Amniotic stem cell (primary cell): ENCODE measurements around the gene MYOM1.

Experiments
- DNase-seq: peaks from one replicate; lab custom pipeline; 2025; lab: John Stamatoyannopoulos, UW

The MYOM1 gene

GRCh38 chr18:3219631-3220335 is at the start of gene MYOM1:
Gene MYOM1 (minus strand): TSS chr18:3219968. CDS start chr18:3215223, 4,745 bp downstream.
- DNase-seq = no peak

- DNase-seq = no peak
Observed at GRCh38 chr18:3269241-3269913, 49.6 kb upstream of the MYOM1 start.

- no peak for DNase-seq
Observed at GRCh38 chr18:3268306-3268705, 48.5 kb upstream of the MYOM1 start.

DNA sequence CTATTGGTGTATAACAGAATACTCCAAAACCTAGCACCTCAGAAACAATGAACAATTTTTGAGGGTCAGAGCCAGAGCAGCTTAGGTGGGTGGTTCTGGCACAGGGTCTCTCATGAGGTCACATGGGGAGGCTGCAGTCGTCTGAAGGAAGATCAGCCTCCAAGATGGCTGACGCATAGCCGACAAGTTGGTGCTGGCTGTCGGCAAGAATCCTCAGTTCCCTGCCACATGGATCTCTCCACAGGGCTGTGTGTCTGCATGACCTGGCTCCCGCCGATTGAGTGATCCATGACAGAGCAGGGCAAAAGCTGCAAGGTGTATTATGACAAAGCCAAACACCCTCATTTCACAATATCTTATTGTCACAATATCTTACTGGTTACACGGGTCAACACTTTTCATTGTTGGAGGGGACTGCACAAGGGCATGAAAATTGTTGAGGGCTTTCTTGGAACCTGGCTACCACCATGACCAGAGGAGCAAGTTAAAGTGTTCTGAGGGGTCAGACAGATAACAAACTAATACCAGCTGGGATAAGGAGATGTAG is 46.4 kb upstream of the MYOM1 start:
- DNase-seq = no peak

DNA sequence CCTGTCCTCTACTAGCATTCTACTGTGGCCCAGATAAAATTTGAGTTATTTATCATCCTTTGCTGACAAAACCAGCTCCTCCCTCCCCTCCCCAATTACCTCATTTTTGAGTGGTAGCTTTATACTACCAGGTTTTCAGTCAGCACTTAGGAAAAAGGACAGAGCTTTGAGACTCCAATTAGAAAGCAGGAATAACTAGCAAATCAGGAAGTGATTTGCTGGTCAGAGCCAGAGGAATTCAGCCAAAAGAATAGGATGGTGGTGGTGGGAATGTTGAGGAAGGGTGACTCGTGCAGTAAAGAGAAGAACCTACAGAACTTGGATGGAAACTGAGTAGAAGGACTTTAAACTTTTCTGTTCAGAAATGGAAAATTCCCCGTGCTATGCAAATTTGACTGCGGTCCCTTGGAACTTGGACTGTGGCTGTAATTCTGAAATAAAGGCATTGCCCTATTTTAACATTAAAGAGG is 45.8 kb upstream of the MYOM1 start:
- DNase-seq = no peak

GRCh38 chr18:3264362-3264761 is 44.6 kb upstream of the MYOM1 start:
- no peak for DNase-seq

GRCh38 chr18:3263132-3263700 is 43.4 kb upstream of the MYOM1 start:
- DNase-seq = no peak

GRCh38 chr18:3262234-3263131 is 42.7 kb upstream of the MYOM1 start:
- no peak for DNase-seq

- DNase-seq = peak; percentile 63
Observed at GRCh38 chr18:3261373-3262233, 41.8 kb upstream of the MYOM1 start, which contains the start of gene MYL12B. Gene MYL12B (plus strand): TSS chr18:3262133. CDS start chr18:3272899, 10,766 bp downstream.

DNA sequence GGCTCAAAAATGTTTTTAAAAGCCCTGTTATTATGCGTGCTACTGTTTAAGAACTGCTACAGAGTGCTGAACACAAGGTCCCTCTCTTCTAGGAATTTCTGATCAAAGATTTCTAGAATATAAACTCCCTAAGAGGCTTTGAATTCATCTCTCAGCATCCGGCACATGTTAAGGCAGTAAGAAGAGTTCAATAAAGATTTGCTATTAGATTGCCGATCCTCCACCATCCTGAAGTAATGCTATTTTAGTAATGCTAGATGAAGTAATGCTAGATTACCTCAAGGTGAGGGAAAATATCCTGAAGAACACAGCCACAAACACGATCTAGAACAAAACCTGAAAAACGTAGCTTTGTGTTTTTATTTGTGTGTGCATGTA is 41.2 kb upstream of the MYOM1 start:
- no peak for DNase-seq

DNA sequence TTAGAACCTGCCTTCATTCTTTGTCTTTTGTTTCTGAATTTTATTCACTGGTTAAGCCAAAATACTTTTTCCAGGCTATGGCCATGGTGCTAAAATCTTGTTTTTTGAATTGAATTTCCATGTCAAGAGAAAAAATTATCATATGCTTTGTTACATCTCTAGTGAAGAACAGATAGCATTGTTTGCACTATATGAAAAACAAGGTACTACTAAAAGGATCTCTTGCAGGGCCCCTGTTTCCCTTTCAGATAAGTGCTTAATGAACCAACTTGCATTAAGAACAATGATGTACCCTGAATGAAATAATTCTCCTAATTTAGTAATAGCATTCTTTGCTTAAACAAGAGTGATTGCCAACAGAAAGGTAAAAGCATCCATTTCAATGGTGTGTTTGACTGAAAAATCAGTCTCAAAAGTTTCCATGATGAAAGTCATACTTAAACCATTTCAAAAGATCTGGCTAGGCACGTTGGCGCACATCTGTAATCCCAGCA is 37.9 kb upstream of the MYOM1 start:
- DNase-seq = no peak

DNA sequence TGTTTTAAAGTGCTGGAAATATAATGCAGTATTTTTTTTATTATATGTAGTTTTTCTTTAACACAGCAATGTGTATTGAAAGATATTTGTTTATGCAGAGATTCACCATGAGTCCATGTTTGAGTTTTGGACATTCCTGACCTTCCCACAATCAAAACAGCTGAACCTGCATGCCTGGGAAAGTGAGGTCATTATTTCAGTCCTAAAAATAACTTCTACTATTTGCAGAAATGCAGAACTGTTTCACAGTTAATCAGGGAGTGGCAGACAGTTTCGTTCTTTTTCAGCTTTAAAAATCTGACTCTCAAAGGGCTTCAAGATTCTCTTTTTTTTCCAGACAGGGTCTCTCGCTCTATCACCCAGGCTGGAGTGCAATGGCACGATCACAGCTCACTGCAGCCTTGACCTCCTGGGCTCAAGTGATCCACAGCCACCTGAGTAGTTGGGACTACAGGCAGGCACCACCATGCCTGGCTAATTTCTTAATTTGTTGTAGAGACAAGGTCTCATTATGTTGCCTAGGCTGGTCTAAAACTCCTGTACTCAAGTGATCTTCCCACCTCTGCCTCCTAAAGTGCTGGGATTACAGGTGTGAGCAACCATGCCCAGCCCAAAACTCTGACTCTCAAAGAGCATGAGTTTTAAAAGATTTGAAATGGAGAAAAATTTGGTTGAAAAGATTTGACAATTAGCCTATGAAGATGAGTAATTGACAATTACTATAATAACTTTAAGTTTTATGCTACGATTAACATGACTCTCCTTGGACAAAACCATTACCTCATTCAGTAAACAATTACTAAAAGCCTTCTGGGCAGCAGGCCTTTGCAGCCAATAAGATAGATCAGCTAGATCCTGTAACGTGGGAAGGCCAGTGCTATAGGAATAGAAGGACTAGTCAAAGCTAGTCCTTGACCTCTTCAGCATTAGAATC is 37.2 kb upstream of the MYOM1 start:
- no peak for DNase-seq

- no peak for DNase-seq
Observed at GRCh38 chr18:3255611-3256165, 35.9 kb upstream of the MYOM1 start.

GRCh38 chr18:3254725-3255124 is 35.0 kb upstream of the MYOM1 start:
- DNase-seq = no peak

GRCh38 chr18:3252843-3253242 is 33.1 kb upstream of the MYOM1 start:
- DNase-seq = no peak

- DNase-seq = no peak
Observed at GRCh38 chr18:3251963-3252277, 32.2 kb upstream of the MYOM1 start.

DNA sequence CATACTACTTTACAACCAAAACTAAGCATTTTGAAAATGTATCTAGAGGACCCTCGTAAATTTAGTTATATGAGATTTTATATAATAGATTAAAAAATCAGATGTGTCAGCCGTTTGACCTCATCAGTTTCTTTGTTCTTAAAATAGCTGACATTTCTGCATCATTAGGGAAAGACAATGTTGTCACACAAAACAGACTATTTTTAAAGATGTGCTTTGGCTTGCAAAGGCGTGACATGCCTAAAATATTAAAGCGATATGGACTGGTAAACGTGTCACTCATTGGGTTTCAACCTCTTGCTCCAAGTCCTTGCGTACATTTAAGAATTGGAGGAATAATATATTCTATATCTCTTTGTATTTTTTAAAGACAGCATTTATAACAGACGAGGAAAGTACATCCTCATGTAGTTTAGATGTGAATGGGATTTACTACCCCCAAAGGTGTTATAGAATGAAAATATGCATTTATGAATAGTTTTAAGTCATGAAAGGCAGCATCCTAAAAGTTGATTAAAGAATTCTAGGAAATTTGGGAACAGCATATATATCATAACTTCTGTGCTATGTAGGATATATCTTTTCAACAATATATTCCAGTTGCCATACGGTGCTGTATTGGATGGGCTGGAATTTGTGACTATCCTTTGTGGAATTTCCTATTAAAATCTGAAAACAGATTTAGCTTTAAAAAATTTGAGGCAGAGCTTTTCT is 31.6 kb upstream of the MYOM1 start:
- no peak for DNase-seq

- no peak for DNase-seq
Observed at GRCh38 chr18:3250237-3251107, 30.7 kb upstream of the MYOM1 start.
